Activated CD8-positive, alpha-beta memory T cell treated with anti-CD3 and anti-CD28 coated beads, Interleukin-2, amount 10 ng/mL, durations not matched to agents 7 days and 5 days (primary cell): ENCODE results near the gene DNAJC28. TPM values are rescaled to one million over a fixed set of nuclear protein-coding genes. Genes with fewer than 3 reads are reported as not detected.
"Not testable (repeated sequence)": the region's sequence is repeated elsewhere in the genome, so short reads cannot be mapped to it uniquely, and the experiment has no call there.

Experiments
- ATAC-seq: fragments of 150-1000 bp; cut with Tn5 transposase; one replicate; pipeline ENCODE4 v1.10.0; 2021; ENCODE audit warnings: moderate library complexity
- CTCF ChIA-PET: fragments of 350-600 bp; sonication (Branson Sonifier 250); formaldehyde crosslinking; loops from one replicate; lab custom pipeline; 2021; ENCODE audit warnings: antibody characterized with exemption; lab: Charles Lee
- DNase-seq: peaks from one replicate; pipeline ENCODE4 v3.0.0-alpha.2; 2020
- H3K27ac Mint-ChIP-seq: one replicate; pipeline ENCODE4 v1.8.0; 2021; ENCODE audit warnings: mild to moderate bottlenecking, mixed read lengths
- H3K27me3 Mint-ChIP-seq: one replicate; pipeline ENCODE4 v1.8.0; 2021; ENCODE audit warnings: mixed read lengths
- H3K36me3 Mint-ChIP-seq: one replicate; pipeline ENCODE4 v1.8.0; 2021; ENCODE audit warnings: mild to moderate bottlenecking, mixed read lengths
- H3K4me1 Mint-ChIP-seq: one replicate; pipeline ENCODE4 v1.8.0; 2021; ENCODE audit warnings: mixed read lengths
- H3K4me3 Mint-ChIP-seq: one replicate; pipeline ENCODE4 v1.8.0; 2021; ENCODE audit warnings: mild to moderate bottlenecking, moderate library complexity, mixed read lengths
- H3K9me3 Mint-ChIP-seq: one replicate; pipeline ENCODE4 v1.8.0; 2022; ENCODE audit warnings: low read depth, mixed read lengths
- total RNA-seq, 2 experiments: library from RNA; stranded (reverse); gene quantifications; one replicate each; pipeline ENCODE4 v1.2.3, GENCODE V29; 2021

DNAJC28 gene
- total RNA-seq, 2 experiments from 2014 or later = 0.53 to 0.75 TPM

GRCh38 chr21:33478935-33479678, 12.4 kb downstream of the DNAJC28 start:
- peak overlapping the region; percentile 91 for H3K4me3 Mint-ChIP-seq
- peak; percentile 64 for DNase-seq
- no peaks in the 10 kb centered on the region for H3K9me3 Mint-ChIP-seq
- no peaks in the 10 kb centered on the region for H3K36me3 Mint-ChIP-seq
- H3K27me3 Mint-ChIP-seq = no peaks in the 10 kb centered on the region
- CTCF ChIA-PET = interaction anchor here (0.9 to 2.3 kb wide), 9 partner anchors 11 to 279 kb away, joined by 3 to 27 read pairs (median 3); partner anchors contain the start of genes DNAJC28 and DONSON
- peak; percentile 14 for ATAC-seq
- H3K4me1 Mint-ChIP-seq = peaks cover 13% of the 10 kb centered on the region
- peak overlapping the region; percentile 86 for H3K27ac Mint-ChIP-seq

- H3K36me3 Mint-ChIP-seq = peaks cover 6% of the 10 kb centered on the region
- CTCF ChIA-PET = no interaction called here
These were observed 13.3 kb downstream of the DNAJC28 start for GRCh38 chr21:33478182-33478581.

GRCh38 chr21:33477066-33477465, 14.4 kb downstream of the DNAJC28 start:
- H3K36me3 Mint-ChIP-seq = peaks cover 9% of the 10 kb centered on the region
- peaks cover 13% of the 10 kb centered on the region for H3K4me1 Mint-ChIP-seq
- H3K9me3 Mint-ChIP-seq = no peaks in the 10 kb centered on the region
- ATAC-seq (no peak), DNase-seq (no peak)
- H3K27ac Mint-ChIP-seq = no peak overlapping the region
- H3K27me3 Mint-ChIP-seq = no peaks in the 10 kb centered on the region
- H3K4me3 Mint-ChIP-seq = no peak overlapping the region
- CTCF ChIA-PET = no interaction called here

More at GRCh38 chr21:33478182-33478581, 13.3 kb downstream of the DNAJC28 start:
- no peak for DNase-seq
- peaks cover 13% of the 10 kb centered on the region for H3K4me1 Mint-ChIP-seq
- no peaks in the 10 kb centered on the region for H3K9me3 Mint-ChIP-seq
- peak overlapping the region; percentile 86 for H3K27ac Mint-ChIP-seq
- H3K4me3 Mint-ChIP-seq = peak overlapping the region; percentile 91
- ATAC-seq = no peak
- no peaks in the 10 kb centered on the region for H3K27me3 Mint-ChIP-seq

GRCh38 chr21:33473344-33473743, 18.2 kb downstream of the DNAJC28 start:
- CTCF ChIA-PET = interaction anchor here (0.7 to 1.0 kb wide), 4 partner anchors 14 to 479 kb away, joined by 3 to 4 read pairs (median 4); no protein-coding TSS in a partner anchor
- ATAC-seq (no peak), DNase-seq (no peak)
- Mint-ChIP-seq H3K9me3 (no peaks in the 10 kb centered on the region), H3K4me1 (peaks cover 4% of the 10 kb centered on the region), H3K36me3 (peaks cover 9% of the 10 kb centered on the region), H3K27ac (no peak overlapping the region), H3K27me3 (no peaks in the 10 kb centered on the region), H3K4me3 (no peak overlapping the region)

GRCh38 chr21:33470701-33471100, 20.8 kb downstream of the DNAJC28 start:
- CTCF ChIA-PET = no interaction called here
- no peak for DNase-seq
- peaks cover 12% of the 10 kb centered on the region for H3K36me3 Mint-ChIP-seq

GRCh38 chr21:33469183-33469582, 22.3 kb downstream of the DNAJC28 start:
- DNase-seq, ATAC-seq, H3K4me1 Mint-ChIP-seq, H3K27me3 Mint-ChIP-seq, H3K4me3 Mint-ChIP-seq, H3K9me3 Mint-ChIP-seq, H3K27ac Mint-ChIP-seq: not testable (repeated sequence)
- peaks cover 15% of the 10 kb centered on the region for H3K36me3 Mint-ChIP-seq
- CTCF ChIA-PET = interaction anchor here (1.8 kb wide), 1 partner anchor 24 kb away, joined by 5 read pairs; no protein-coding TSS in a partner anchor

More at GRCh38 chr21:33470701-33471100, 20.8 kb downstream of the DNAJC28 start:
- H3K4me3 Mint-ChIP-seq = no peak overlapping the region
- ATAC-seq = no peak
- no peaks in the 10 kb centered on the region for H3K27me3 Mint-ChIP-seq
- H3K4me1 Mint-ChIP-seq = no peaks in the 10 kb centered on the region
- no peaks in the 10 kb centered on the region for H3K9me3 Mint-ChIP-seq
- H3K27ac Mint-ChIP-seq = no peak overlapping the region

- Mint-ChIP-seq H3K27ac (no peak overlapping the region), H3K4me3 (no peak overlapping the region), H3K9me3 (no peaks in the 10 kb centered on the region), H3K36me3 (peaks cover 7% of the 10 kb centered on the region), H3K27me3 (no peaks in the 10 kb centered on the region), H3K4me1 (no peaks in the 10 kb centered on the region)
- no peak for ATAC-seq
- no peak for DNase-seq
- CTCF ChIA-PET = interaction anchor here (1.8 kb wide), 1 partner anchor 17 kb away, joined by 6 read pairs; no protein-coding TSS in a partner anchor
These were observed 29.8 kb downstream of the DNAJC28 start for GRCh38 chr21:33461538-33462250.

- Mint-ChIP-seq H3K4me3 (no peak overlapping the region), H3K36me3 (peaks cover 6% of the 10 kb centered on the region), H3K27ac (no peak overlapping the region), H3K9me3 (no peaks in the 10 kb centered on the region), H3K4me1 (no peaks in the 10 kb centered on the region), H3K27me3 (no peaks in the 10 kb centered on the region)
- DNase-seq (no peak), ATAC-seq (no peak)
- CTCF ChIA-PET = interaction anchor here (0.6 kb wide), 1 partner anchor 361 kb away, joined by 6 read pairs; no protein-coding TSS in a partner anchor
These were observed 32.7 kb downstream of the DNAJC28 start for GRCh38 chr21:33458861-33459260.

GRCh38 chr21:33455686-33456446, 35.6 kb downstream of the DNAJC28 start:
- Mint-ChIP-seq H3K4me3 (no peak overlapping the region), H3K27me3 (no peaks in the 10 kb centered on the region), H3K27ac (no peak overlapping the region), H3K36me3 (peaks cover 16% of the 10 kb centered on the region), H3K4me1 (no peaks in the 10 kb centered on the region), H3K9me3 (no peaks in the 10 kb centered on the region)
- DNase-seq (no peak), ATAC-seq (no peak)
- CTCF ChIA-PET = interaction anchor here (1.3 to 1.5 kb wide), 2 partner anchors 11 to 95 kb away, joined by 5 to 7 read pairs; no protein-coding TSS in a partner anchor

- DNase-seq (no peak), ATAC-seq (no peak)
- H3K36me3 Mint-ChIP-seq = peaks cover 15% of the 10 kb centered on the region
- H3K27me3 Mint-ChIP-seq = no peaks in the 10 kb centered on the region
- H3K9me3 Mint-ChIP-seq = no peaks in the 10 kb centered on the region
- H3K27ac Mint-ChIP-seq = no peak overlapping the region
- CTCF ChIA-PET = interaction anchor here (1.2 to 1.5 kb wide), 3 partner anchors 67 to 255 kb away, joined by 3 to 4 read pairs (median 3); no protein-coding TSS in a partner anchor
- no peaks in the 10 kb centered on the region for H3K4me1 Mint-ChIP-seq
- H3K4me3 Mint-ChIP-seq = no peak overlapping the region
These were observed 39.2 kb downstream of the DNAJC28 start for GRCh38 chr21:33452362-33452761.

- H3K27ac Mint-ChIP-seq = no peak overlapping the region
These were observed 39.9 kb downstream of the DNAJC28 start for GRCh38 chr21:33451634-33452071.

GRCh38 chr21:33449616-33450015, 41.9 kb downstream of the DNAJC28 start:
- Mint-ChIP-seq H3K36me3 (peaks cover 18% of the 10 kb centered on the region), H3K4me1 (peaks cover 3% of the 10 kb centered on the region), H3K27ac (no peak overlapping the region), H3K9me3 (no peaks in the 10 kb centered on the region), H3K4me3 (no peak overlapping the region), H3K27me3 (no peaks in the 10 kb centered on the region)
- CTCF ChIA-PET = interaction anchor here (1.0 to 1.8 kb wide), 3 partner anchors 65 to 252 kb away, joined by 3 to 6 read pairs (median 5); no protein-coding TSS in a partner anchor
- no peak for ATAC-seq
- DNase-seq = no peak

More at GRCh38 chr21:33451634-33452071, 39.9 kb downstream of the DNAJC28 start:
- Mint-ChIP-seq H3K4me3 (no peak overlapping the region), H3K4me1 (no peaks in the 10 kb centered on the region), H3K36me3 (peaks cover 15% of the 10 kb centered on the region), H3K27me3 (no peaks in the 10 kb centered on the region), H3K9me3 (no peaks in the 10 kb centered on the region)
- CTCF ChIA-PET = interaction anchor here (1.2 to 1.5 kb wide), 3 partner anchors 67 to 254 kb away, joined by 3 to 4 read pairs (median 3); no protein-coding TSS in a partner anchor
- no peak for ATAC-seq
- DNase-seq = no peak
